RWPE2 (cell line): Measurements from ENCODE around the gene KLF16.

Source experiments
- ATAC-seq: fragments of 200-7000 bp; cut with Tn5 transposase; 3 replicates; pipeline ENCODE4 v1.9.1; 2021; ENCODE audit warnings: low read depth
- DNase-seq: peaks from one replicate; pipeline ENCODE4 v3.0.0-alpha.2; 2020; ENCODE audit warnings: low spot score
- H3K27ac ChIP-seq: fragments of 450-650 bp; 2 replicates; pipeline ENCODE4 v1.5.1; 2017; ENCODE audit warnings: mild to moderate bottlenecking; ENCODE audit not compliant: poor library complexity, severe bottlenecking
- H3K27me3 ChIP-seq: fragments of 250-450 bp; sonication (Bioruptor Pico); 2 replicates; pipeline ENCODE4 v1.5.1; 2021; ENCODE audit warnings: mild to moderate bottlenecking, moderate library complexity; ENCODE audit not compliant: insufficient read depth, poor library complexity, severe bottlenecking
- H3K36me3 ChIP-seq: fragments of 250-450 bp; sonication (Bioruptor Pico); 2 replicates; pipeline ENCODE4 v1.5.1; 2020; ENCODE audit warnings: low read depth, mild to moderate bottlenecking, moderate library complexity
- H3K4me1 ChIP-seq: fragments of 250-450 bp; sonication (Bioruptor Pico); 2 replicates; pipeline ENCODE4 v1.5.1; 2021; ENCODE audit warnings: mild to moderate bottlenecking, moderate library complexity; ENCODE audit not compliant: insufficient read depth, poor library complexity, severe bottlenecking
- H3K4me3 ChIP-seq: fragments of 250-450 bp; sonication (Bioruptor Pico); 2 replicates; pipeline ENCODE4 v1.5.1; 2021; ENCODE audit warnings: mild to moderate bottlenecking, moderate library complexity; ENCODE audit not compliant: severe bottlenecking
- H3K9me3 ChIP-seq: fragments of 250-450 bp; sonication (Bioruptor Pico); 2 replicates; pipeline ENCODE4 v1.5.1; 2021; ENCODE audit warnings: mild to moderate bottlenecking, moderate library complexity; ENCODE audit not compliant: severe bottlenecking
- CTCF ChIP-seq: fragments of 450-650 bp; IDR thresholded peaks from one replicate; pipeline ENCODE4 v1.5.1; 2017; ENCODE audit warnings: mild to moderate bottlenecking, moderate library complexity; ENCODE audit not compliant: poor library complexity, severe bottlenecking

The KLF16 gene

GRCh38 chr19:1905110-1905862 lies 41.9 kb upstream of the KLF16 start, which contains the start of the genes ADAT3 and SCAMP4:
Gene ADAT3 (plus strand): TSS chr19:1905399. CDS start chr19:1912048, 6,649 bp downstream.
Gene SCAMP4 (plus strand): TSS chr19:1905399. CDS start chr19:1915020, 9,621 bp downstream.
- peak within 1 kb of the TSS; percentile 77 for H3K4me3 ChIP-seq
- H3K36me3 ChIP-seq, result peaks cover 9% of the 10 kb centered on the region; the same call in 1 of the 2 replicates
- no peaks in the 10 kb centered on the region for H3K4me1 ChIP-seq
- H3K9me3 ChIP-seq, result no peaks in the 10 kb centered on the region
- ATAC-seq (peak; percentile 93), DNase-seq (peak; percentile 99)
- no peak for TF ChIP-seq CTCF
- peak within 1 kb of the TSS; percentile 56 for H3K27ac ChIP-seq
- H3K27me3 ChIP-seq, result no peaks in the 10 kb centered on the region

GRCh38 chr19:1904860-1905109 lies 41.4 kb upstream of the KLF16 start:
- Histone ChIP-seq H3K27ac (peak overlapping the region; percentile 56), H3K9me3 (no peaks in the 10 kb centered on the region), H3K27me3 (no peaks in the 10 kb centered on the region), H3K4me3 (peak overlapping the region; percentile 77), H3K4me1 (no peaks in the 10 kb centered on the region), H3K36me3 (peaks cover 9% of the 10 kb centered on the region; the same call in 1 of the 2 replicates)
- no peak for ATAC-seq
- TF ChIP-seq CTCF, result no peak
- no peak for DNase-seq

GRCh38 chr19:1902923-1903322 lies 39.5 kb upstream of the KLF16 start:
- TF ChIP-seq CTCF, result no peak
- Histone ChIP-seq H3K4me1 (no peaks in the 10 kb centered on the region), H3K27me3 (no peaks in the 10 kb centered on the region), H3K4me3 (no peak overlapping the region), H3K27ac (no peak overlapping the region), H3K9me3 (no peaks in the 10 kb centered on the region), H3K36me3 (peaks cover 6% of the 10 kb centered on the region; the same call in 1 of the 2 replicates)
- no peak for ATAC-seq
- DNase-seq, result no peak

GRCh38 chr19:1901940-1902404 lies 38.6 kb upstream of the KLF16 start:
- ATAC-seq, result no peak
- peaks cover 6% of the 10 kb centered on the region; the same call in 1 of the 2 replicates for H3K36me3 ChIP-seq
- no peak for DNase-seq
- H3K27me3 ChIP-seq, result no peaks in the 10 kb centered on the region
- no peaks in the 10 kb centered on the region for H3K9me3 ChIP-seq
- H3K4me3 ChIP-seq, result no peak overlapping the region
- H3K27ac ChIP-seq, result no peak overlapping the region
- no peak for TF ChIP-seq CTCF
- H3K4me1 ChIP-seq, result no peaks in the 10 kb centered on the region

- Histone ChIP-seq H3K27ac (no peak overlapping the region), H3K27me3 (no peaks in the 10 kb centered on the region), H3K36me3 (no peaks in the 10 kb centered on the region), H3K9me3 (no peaks in the 10 kb centered on the region), H3K4me1 (no peaks in the 10 kb centered on the region), H3K4me3 (no peak overlapping the region)
- DNase-seq (no peak), ATAC-seq (no peak)
- no peak for TF ChIP-seq CTCF
These were observed 33.1 kb upstream of the KLF16 start for GRCh38 chr19:1896508-1896907.
